Spinal cord (tissue), 10 donors: Measurements from ENCODE around the gene C9orf43. TPM values are rescaled to one million over a fixed set of nuclear protein-coding genes. Genes with fewer than 3 reads are reported as not detected.
"Not testable (repeated sequence)": the region's sequence is repeated elsewhere in the genome, so short reads cannot be mapped to it uniquely, and the experiment has no call there.

ENCODE experiments used
- DNase-seq, 6 donors: peaks; one replicate each; pipeline versions ENCODE4 v3.0.0 to v3.0.0-alpha.2; 2013 to 2015; ENCODE audit warnings: low spot score in 6 of 6, low read depth in 4 of 6
- H3K27ac ChIP-seq: one replicate; pipeline ENCODE4 v1.5.1; 2013; ENCODE audit warnings: low read depth, low read length, control low read depth
- H3K27me3 ChIP-seq: one replicate; pipeline ENCODE4 v1.6.1; 2013; ENCODE audit warnings: low read length; ENCODE audit not compliant: control insufficient read depth, insufficient read depth
- H3K36me3 ChIP-seq: one replicate; pipeline ENCODE4 v1.6.1; 2013; ENCODE audit warnings: low read length; ENCODE audit not compliant: control insufficient read depth, insufficient read depth
- H3K4me1 ChIP-seq: one replicate; pipeline ENCODE4 v1.6.1; 2013; ENCODE audit warnings: low read length; ENCODE audit not compliant: control insufficient read depth, insufficient read depth
- H3K4me3 ChIP-seq: one replicate; pipeline ENCODE4 v1.5.1; 2013; ENCODE audit warnings: low read depth, low read length, control low read depth
- H3K9me3 ChIP-seq: one replicate; pipeline ENCODE4 v1.6.1; 2013; ENCODE audit warnings: low read length; ENCODE audit not compliant: control insufficient read depth, insufficient read depth
- WGBS: methylation state at CpG from one replicate; pipeline ENCODE4 v1.1.5; 2013; ENCODE audit warnings: missing lambda C conversion rate; ENCODE audit not compliant: insufficient coverage; 5-methylcytosine and 5-hydroxymethylcytosine counted together
- polyA plus RNA-seq, 2 donors: library from polyadenylated mRNA; unstranded; fragments of 120-200 nt; gene quantifications; one replicate each; pipeline ENCODE4 v1.2.1, GENCODE V29; 2013; ENCODE audit not compliant: insufficient read length in 2 of 2
- total RNA-seq, 2 donors: library from RNA; depleted of rRNA in 1 of 2; stranded (reverse); fragments of 120-200 nt in 1 of 2; fragments of >200 nt in 1 of 2; gene quantifications; one replicate each; pipeline versions ENCODE4 v1.2.3 to v1.2.4, GENCODE V29; 2013 to 2014
- donor health status: healthy.

The C9orf43 gene
- total and polyA plus RNA-seq, 4 donors, result 0.29 to 1.0 (median 0.79) TPM

- DNase-seq, H3K27ac ChIP-seq, H3K4me1 ChIP-seq, H3K9me3 ChIP-seq, H3K4me3 ChIP-seq, H3K27me3 ChIP-seq, H3K36me3 ChIP-seq: not testable (repeated sequence)
- WGBS, result no CpG with 5 or more reads among the region's 1 CpG
These were observed 27.2 kb downstream of the C9orf43 start for GRCh38 chr9:113437716-113438115.

GRCh38 chr9:113444736-113445135 is 34.2 kb downstream of the C9orf43 start:
- H3K27ac ChIP-seq, result no peak overlapping the region
- H3K4me1 ChIP-seq, result no peaks in the 10 kb centered on the region
- no CpG with 5 or more reads among the region's 2 CpGs for WGBS
- no peaks in the 10 kb centered on the region for H3K36me3 ChIP-seq
- H3K27me3 ChIP-seq, result no peaks in the 10 kb centered on the region
- no peak overlapping the region for H3K4me3 ChIP-seq
- DNase-seq, result no peak
- H3K9me3 ChIP-seq, result no peaks in the 10 kb centered on the region

- H3K9me3 ChIP-seq, result no peaks in the 10 kb centered on the region
- 67% methylated on average over 2 of the region's 3 CpGs for WGBS
- DNase-seq, result peak in 5 of 6 donors; percentile 40 to 91 (median 51)
- H3K4me3 ChIP-seq, result no peak overlapping the region
- H3K27me3 ChIP-seq, result no peaks in the 10 kb centered on the region
- no peaks in the 10 kb centered on the region for H3K36me3 ChIP-seq
- H3K4me1 ChIP-seq, result no peaks in the 10 kb centered on the region
- H3K27ac ChIP-seq, result no peak overlapping the region
These were observed 35.8 kb downstream of the C9orf43 start for GRCh38 chr9:113446323-113446740.

- H3K27ac ChIP-seq, result no peak overlapping the region
- 100% methylated on average over 1 of the region's 2 CpGs for WGBS
These were observed 38.8 kb downstream of the C9orf43 start for GRCh38 chr9:113449376-113449775.

GRCh38 chr9:113452113-113452605 is 41.6 kb downstream of the C9orf43 start:
- Histone ChIP-seq H3K36me3 (no peaks in the 10 kb centered on the region), H3K4me1 (no peaks in the 10 kb centered on the region), H3K27me3 (no peaks in the 10 kb centered on the region), H3K9me3 (no peaks in the 10 kb centered on the region), H3K27ac (no peak overlapping the region), H3K4me3 (no peak overlapping the region)
- WGBS, result no CpG with 5 or more reads among the region's 4 CpGs
- no peak for DNase-seq

More at GRCh38 chr9:113449376-113449775, 38.8 kb downstream of the C9orf43 start:
- Histone ChIP-seq H3K36me3 (no peaks in the 10 kb centered on the region), H3K27me3 (no peaks in the 10 kb centered on the region), H3K4me3 (no peak overlapping the region), H3K9me3 (no peaks in the 10 kb centered on the region), H3K4me1 (no peaks in the 10 kb centered on the region)
- DNase-seq, result no peak

- Histone ChIP-seq H3K27me3 (no peaks in the 10 kb centered on the region), H3K4me1 (no peaks in the 10 kb centered on the region), H3K36me3 (no peaks in the 10 kb centered on the region), H3K9me3 (no peaks in the 10 kb centered on the region), H3K4me3 (no peak overlapping the region), H3K27ac (peak overlapping the region; percentile 70)
- WGBS, result 58% methylated on average over 3 of the region's 5 CpGs
- DNase-seq, result peak in 1 of 6 donors; percentile 44
These were observed 44.6 kb downstream of the C9orf43 start for GRCh38 chr9:113454914-113455761.

GRCh38 chr9:113456235-113456634 is 45.7 kb downstream of the C9orf43 start:
- H3K36me3 ChIP-seq, result no peaks in the 10 kb centered on the region
- no peak overlapping the region for H3K27ac ChIP-seq
- H3K4me1 ChIP-seq, result no peaks in the 10 kb centered on the region
- H3K27me3 ChIP-seq, result no peaks in the 10 kb centered on the region
- WGBS, result no CpG with 5 or more reads among the region's 2 CpGs
- no peak overlapping the region for H3K4me3 ChIP-seq
- no peaks in the 10 kb centered on the region for H3K9me3 ChIP-seq
- DNase-seq, result no peak

GRCh38 chr9:113461285-113461684 is 50.7 kb downstream of the C9orf43 start:
- no peak for DNase-seq
- H3K4me3 ChIP-seq, result no peak overlapping the region
- peaks cover 20% of the 10 kb centered on the region for H3K4me1 ChIP-seq
- no peak overlapping the region for H3K27ac ChIP-seq
- 95% methylated on average over 2 of the region's 3 CpGs for WGBS
- H3K36me3 ChIP-seq, result no peaks in the 10 kb centered on the region
- peaks cover 12% of the 10 kb centered on the region for H3K27me3 ChIP-seq
- no peaks in the 10 kb centered on the region for H3K9me3 ChIP-seq

- no peaks in the 10 kb centered on the region for H3K9me3 ChIP-seq
- H3K36me3 ChIP-seq, result no peaks in the 10 kb centered on the region
- no peak overlapping the region for H3K27ac ChIP-seq
- H3K4me1 ChIP-seq, result peaks cover 20% of the 10 kb centered on the region
- peaks cover 12% of the 10 kb centered on the region for H3K27me3 ChIP-seq
- no peak overlapping the region for H3K4me3 ChIP-seq
- no peak for DNase-seq
- 97% methylated on average over 3 of the region's 4 CpGs for WGBS
These were observed 51.4 kb downstream of the C9orf43 start for GRCh38 chr9:113461943-113462342.

GRCh38 chr9:113462781-113463286 is 52.3 kb downstream of the C9orf43 start:
- Histone ChIP-seq H3K4me3 (no peak overlapping the region), H3K27me3 (peaks cover 12% of the 10 kb centered on the region), H3K27ac (no peak overlapping the region), H3K9me3 (no peaks in the 10 kb centered on the region), H3K36me3 (no peaks in the 10 kb centered on the region), H3K4me1 (peaks cover 20% of the 10 kb centered on the region)
- WGBS, result 81% methylated on average over 8 of the region's 11 CpGs
- peak in 1 of 6 donors; percentile 78 for DNase-seq
